ENCODE data around the gene ATP6V1E1. TPM values are rescaled to one million over a fixed set of nuclear protein-coding genes. Genes with fewer than 3 reads are reported as not detected.

ATP6V1E1 gene
- total RNA-seq, 3 donors from 2014 or later, result 99.6 to 128 (median 110) TPM

GRCh38 chr22:17580441-17581031, 48.0 kb downstream of the ATP6V1E1 start:
- DNase-seq (peak in 1 of 3 donors; percentile 32), ATAC-seq (no peak)
- Histone ChIP-seq H3K4me3 (no peak overlapping the region), H3K4me1 (ENCODE audit: low read depth) (no peaks in the 10 kb centered on the region), H3K36me3 (ENCODE audit: low read depth) (no peaks in the 10 kb centered on the region), H3K9me3 (no peaks in the 10 kb centered on the region)
- TF ChIP-seq, protein P1, sequence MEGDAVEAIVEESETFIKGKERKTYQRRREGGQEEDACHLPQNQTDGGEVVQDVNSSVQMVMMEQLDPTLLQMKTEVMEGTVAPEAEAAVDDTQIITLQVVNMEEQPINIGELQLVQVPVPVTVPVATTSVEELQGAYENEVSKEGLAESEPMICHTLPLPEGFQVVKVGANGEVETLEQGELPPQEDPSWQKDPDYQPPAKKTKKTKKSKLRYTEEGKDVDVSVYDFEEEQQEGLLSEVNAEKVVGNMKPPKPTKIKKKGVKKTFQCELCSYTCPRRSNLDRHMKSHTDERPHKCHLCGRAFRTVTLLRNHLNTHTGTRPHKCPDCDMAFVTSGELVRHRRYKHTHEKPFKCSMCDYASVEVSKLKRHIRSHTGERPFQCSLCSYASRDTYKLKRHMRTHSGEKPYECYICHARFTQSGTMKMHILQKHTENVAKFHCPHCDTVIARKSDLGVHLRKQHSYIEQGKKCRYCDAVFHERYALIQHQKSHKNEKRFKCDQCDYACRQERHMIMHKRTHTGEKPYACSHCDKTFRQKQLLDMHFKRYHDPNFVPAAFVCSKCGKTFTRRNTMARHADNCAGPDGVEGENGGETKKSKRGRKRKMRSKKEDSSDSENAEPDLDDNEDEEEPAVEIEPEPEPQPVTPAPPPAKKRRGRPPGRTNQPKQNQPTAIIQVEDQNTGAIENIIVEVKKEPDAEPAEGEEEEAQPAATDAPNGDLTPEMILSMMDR (IDR thresholded peaks at IDR 0.05), result no peak
- intact Hi-C loops (cut with DNase I, micrococcal nuclease), result no loop called here

DNA sequence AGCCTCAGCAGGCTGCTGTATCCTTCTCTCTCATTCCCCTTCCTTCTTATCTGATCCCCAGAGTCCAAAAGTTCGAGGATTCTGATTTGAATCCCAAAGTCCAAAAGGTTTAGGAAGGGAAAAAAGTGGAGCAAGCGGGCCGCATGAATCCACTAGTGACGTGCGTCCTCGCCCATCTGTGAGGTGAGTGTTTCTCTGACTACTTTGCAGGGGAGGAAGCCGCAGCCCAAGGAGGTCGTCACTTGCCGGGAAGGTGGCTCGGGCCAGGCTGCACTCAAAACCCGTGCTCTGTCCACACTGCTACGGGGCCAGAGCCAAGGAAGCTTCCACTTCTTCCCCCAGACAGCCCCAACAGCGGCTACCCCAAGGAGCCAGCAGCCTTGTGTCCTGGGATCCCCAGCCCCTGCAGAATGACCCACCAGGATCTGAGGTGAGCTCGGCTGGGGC, 49.0 kb downstream of the ATP6V1E1 start:
- Histone ChIP-seq H3K36me3 (ENCODE audit: low read depth) (no peaks in the 10 kb centered on the region), H3K4me3 (no peak overlapping the region), H3K9me3 (no peaks in the 10 kb centered on the region), H3K4me1 (ENCODE audit: low read depth) (no peaks in the 10 kb centered on the region)
- DNase-seq (peak in 1 of 3 donors; percentile 22), ATAC-seq (no peak)
- TF ChIP-seq, protein P1 (IDR thresholded peaks at IDR 0.05), result no peak
- intact Hi-C loops (cut with DNase I, micrococcal nuclease), result no loop called here

DNA sequence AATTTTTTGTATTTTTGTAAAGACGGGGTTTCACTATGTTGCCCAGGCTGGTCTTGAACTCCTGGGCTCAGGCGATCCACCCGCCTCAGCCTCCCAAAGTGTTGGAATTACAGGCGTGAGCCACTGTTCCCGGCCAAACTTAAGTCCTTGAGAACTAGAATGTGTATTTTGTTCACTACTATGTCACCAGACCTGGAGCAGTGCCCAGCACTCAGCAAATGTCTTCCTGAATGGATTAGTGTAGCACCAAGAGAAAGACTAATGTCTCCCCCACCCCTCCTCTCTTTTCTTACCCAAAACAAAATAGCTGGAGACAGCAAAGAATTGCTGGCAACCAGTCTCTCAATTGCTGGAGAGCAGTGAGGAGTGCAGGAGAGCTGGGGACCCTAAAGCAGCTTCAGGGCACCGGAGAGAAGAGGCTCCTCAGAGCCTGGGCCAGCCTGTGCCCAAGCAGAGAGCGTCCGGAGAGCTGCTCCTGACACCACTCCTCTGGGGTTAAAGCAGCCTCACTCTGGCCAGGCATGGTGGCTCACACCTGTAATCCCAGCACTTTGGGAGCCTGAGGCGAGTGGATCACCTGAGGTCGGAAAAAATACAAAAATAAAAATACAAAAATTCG, 50.3 kb downstream of the ATP6V1E1 start:
- no peak overlapping the region for H3K4me3 ChIP-seq
- H3K36me3 ChIP-seq (ENCODE audit: low read depth), result no peaks in the 10 kb centered on the region
- ATAC-seq (no peak), DNase-seq (peak in 1 of 3 donors; percentile 22)
- intact Hi-C loops (cut with DNase I, micrococcal nuclease), result no loop called here
- TF ChIP-seq, protein P1 (IDR thresholded peaks at IDR 0.05), result no peak
- no peaks in the 10 kb centered on the region for H3K4me1 ChIP-seq (ENCODE audit: low read depth)
- H3K9me3 ChIP-seq, result no peaks in the 10 kb centered on the region

GRCh38 chr22:17576470-17576869, 52.1 kb downstream of the ATP6V1E1 start:
- intact Hi-C loops (cut with DNase I, micrococcal nuclease), result no loop called here
- TF ChIP-seq, protein P1 (IDR thresholded peaks at IDR 0.05), result no peak
- no peak for ATAC-seq

DNA sequence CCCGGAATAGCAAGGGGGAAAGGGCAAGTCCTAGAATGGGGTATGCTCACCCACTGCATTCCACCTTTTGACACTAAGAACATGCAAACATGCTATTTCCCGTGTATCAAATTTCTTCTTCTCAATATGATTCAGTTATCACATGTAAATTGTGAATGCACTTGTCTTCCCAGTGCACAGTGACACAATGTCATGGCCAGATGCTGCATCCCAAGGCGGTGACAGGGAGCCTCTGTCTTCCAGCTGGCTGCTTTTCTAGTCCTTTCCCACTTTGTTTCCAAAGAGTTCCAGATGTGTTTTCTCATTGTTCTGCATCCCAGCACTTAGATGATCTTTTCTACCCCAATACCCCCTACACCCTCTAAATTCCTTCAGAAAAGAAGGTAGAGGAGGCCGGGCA, 52.9 kb downstream of the ATP6V1E1 start:
- DNase-seq (no peak), ATAC-seq (no peak)
- Histone ChIP-seq H3K4me3 (no peak overlapping the region), H3K9me3 (no peaks in the 10 kb centered on the region), H3K4me1 (ENCODE audit: low read depth) (peaks cover 2% of the 10 kb centered on the region), H3K36me3 (ENCODE audit: low read depth) (no peaks in the 10 kb centered on the region)
- intact Hi-C loops (cut with DNase I, micrococcal nuclease), result no loop called here
- TF ChIP-seq, protein P1 (IDR thresholded peaks at IDR 0.05), result no peak

More at GRCh38 chr22:17576470-17576869, 52.1 kb downstream of the ATP6V1E1 start:
- Histone ChIP-seq H3K4me1 (ENCODE audit: low read depth) (peaks cover 2% of the 10 kb centered on the region), H3K9me3 (no peaks in the 10 kb centered on the region), H3K4me3 (no peak overlapping the region), H3K36me3 (ENCODE audit: low read depth) (no peaks in the 10 kb centered on the region)
- peak in 1 of 3 donors; percentile 24 for DNase-seq

Data from mucosa of descending colon (tissue), 3 donors.